Endothelial cell (in vitro differentiated cells): Measurements from ENCODE around the gene GPN2. TPM values are rescaled to one million over a fixed set of nuclear protein-coding genes. Genes with fewer than 3 reads are reported as not detected.
A peak's percentile ranks its signal among the peaks of the same experiment; 100 is the strongest.

Experiments
- DNase-seq: peaks from one replicate; pipeline ENCODE4 v3.0.0; 2021; ENCODE audit warnings: low spot score
- H3K27ac Mint-ChIP-seq: one replicate; pipeline ENCODE4 v1.8.0; 2021; ENCODE audit warnings: mixed read lengths, inconsistent platforms; ENCODE audit not compliant: unreplicated experiment
- H3K27me3 Mint-ChIP-seq: one replicate; pipeline ENCODE4 v1.8.0; 2021; ENCODE audit warnings: mild to moderate bottlenecking, moderate library complexity, mixed read lengths, inconsistent platforms; ENCODE audit not compliant: unreplicated experiment
- H3K36me3 Mint-ChIP-seq: one replicate; pipeline ENCODE4 v1.8.0; 2021; ENCODE audit warnings: mild to moderate bottlenecking, low read depth, mixed read lengths, inconsistent platforms; ENCODE audit not compliant: unreplicated experiment
- H3K4me1 Mint-ChIP-seq: one replicate; pipeline ENCODE4 v1.8.0; 2021; ENCODE audit warnings: mild to moderate bottlenecking, mixed read lengths, inconsistent platforms; ENCODE audit not compliant: unreplicated experiment
- H3K4me3 Mint-ChIP-seq: one replicate; pipeline ENCODE4 v1.8.0; 2021; ENCODE audit warnings: mild to moderate bottlenecking, mixed read lengths, inconsistent platforms; ENCODE audit not compliant: unreplicated experiment
- H3K9me3 Mint-ChIP-seq: one replicate; pipeline ENCODE4 v1.8.0; 2021; ENCODE audit warnings: mixed read lengths, inconsistent platforms; ENCODE audit not compliant: unreplicated experiment
- CTCF ChIP-seq: fragments of 200-600 bp; sonication (generic); IDR thresholded peaks from one replicate; pipeline ENCODE4 v1.5.0; 2021; ENCODE audit warnings: antibody characterized with exemption; ENCODE audit not compliant: unreplicated experiment
- total RNA-seq: library from RNA; stranded (reverse); fragmentation: NEBNext Ultra II Directional; extraction: Animal tissue kit (Norgen Biotek cat#: 25700); gene quantifications from one replicate; pipeline ENCODE4 v1.2.1, GENCODE V29; 2021; ENCODE audit not compliant: unreplicated experiment

Gene GPN2
- total RNA-seq, 1 donor from 2014 or later: 31.4 TPM

GRCh38 chr1:26921126-26921539 lies 31.1 kb upstream of the GPN2 start:
- H3K27ac Mint-ChIP-seq: peak overlapping the region; percentile 95
- H3K9me3 Mint-ChIP-seq: no peaks in the 10 kb centered on the region
- DNase-seq: no peak
- no peak for TF ChIP-seq CTCF
- H3K36me3 Mint-ChIP-seq: peaks cover 8% of the 10 kb centered on the region
- peaks cover 12% of the 10 kb centered on the region for H3K4me1 Mint-ChIP-seq
- peak overlapping the region; percentile 94 for H3K4me3 Mint-ChIP-seq
- peaks cover 6% of the 10 kb centered on the region for H3K27me3 Mint-ChIP-seq

DNA sequence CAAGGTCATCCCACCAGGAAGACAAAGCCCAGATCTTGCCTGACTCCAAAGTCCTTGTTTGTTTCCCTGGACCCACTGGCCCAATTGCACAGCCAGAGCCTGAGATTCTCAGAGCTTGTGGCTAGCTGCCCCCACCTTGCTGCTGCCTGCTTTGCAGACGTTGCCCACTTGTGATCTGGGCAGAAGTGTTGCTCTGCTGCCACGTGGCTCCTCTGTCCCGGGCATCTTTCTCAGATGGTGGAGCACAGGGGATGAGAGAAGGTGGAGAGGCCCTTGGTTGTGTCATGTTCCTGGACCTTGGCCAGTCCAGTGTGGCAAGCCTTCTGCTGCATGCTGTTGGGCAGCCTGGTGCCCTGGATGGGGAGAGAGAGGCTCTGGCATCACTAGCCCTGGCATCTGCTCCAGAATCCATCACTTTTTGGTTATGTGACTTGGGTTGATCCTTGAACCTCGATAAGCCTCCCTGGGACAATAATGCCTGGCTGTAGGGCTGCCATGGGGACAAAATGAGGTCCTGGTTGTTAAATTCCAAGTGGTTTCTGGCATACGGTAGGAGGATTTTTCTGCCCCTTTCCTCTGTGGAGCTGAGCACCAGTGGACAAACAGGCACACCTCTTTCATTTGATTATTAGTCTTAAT lies 25.2 kb upstream of the GPN2 start:
- no peak for DNase-seq
- Mint-ChIP-seq H3K27me3 (peaks cover 1% of the 10 kb centered on the region), H3K4me1 (no peaks in the 10 kb centered on the region), H3K4me3 (no peak overlapping the region), H3K27ac (no peak overlapping the region), H3K9me3 (no peaks in the 10 kb centered on the region), H3K36me3 (no peaks in the 10 kb centered on the region)
- TF ChIP-seq CTCF: no peak

- no peak for DNase-seq
- no peak for TF ChIP-seq CTCF
- no peaks in the 10 kb centered on the region for H3K9me3 Mint-ChIP-seq
- no peaks in the 10 kb centered on the region for H3K36me3 Mint-ChIP-seq
- no peaks in the 10 kb centered on the region for H3K4me1 Mint-ChIP-seq
- H3K27me3 Mint-ChIP-seq: peaks cover 3% of the 10 kb centered on the region
- H3K4me3 Mint-ChIP-seq: no peak within 1 kb of the TSS
- H3K27ac Mint-ChIP-seq: no peak within 1 kb of the TSS
Measured at GRCh38 chr1:26913754-26914619, 23.9 kb upstream of the GPN2 start, which contains the start of gene NR0B2. Gene NR0B2, minus strand, starts transcription at chr1:26913975. Its CDS starts 35 bp downstream, at chr1:26913940.

DNA sequence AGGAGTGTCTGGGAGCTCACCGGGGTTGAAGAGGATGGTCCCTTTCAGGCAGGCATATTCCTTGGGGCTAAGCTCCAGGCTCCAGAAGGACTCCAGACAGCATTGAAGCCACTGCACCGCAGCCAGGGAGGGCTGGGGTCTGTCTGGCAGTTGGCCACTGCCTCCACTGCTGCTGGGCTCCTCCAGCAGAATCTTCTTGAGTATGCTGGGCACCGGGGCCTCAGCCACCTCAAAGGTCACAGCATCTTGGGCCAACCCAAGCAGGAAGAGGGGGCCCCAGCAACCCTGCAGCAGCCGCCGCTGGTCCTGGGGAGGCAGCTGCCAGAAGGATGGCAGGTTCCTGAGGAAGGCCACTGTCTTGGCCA lies 23.3 kb upstream of the GPN2 start:
- no peak for DNase-seq
- Mint-ChIP-seq H3K36me3 (no peaks in the 10 kb centered on the region), H3K27ac (no peak overlapping the region), H3K4me1 (no peaks in the 10 kb centered on the region), H3K9me3 (no peaks in the 10 kb centered on the region), H3K27me3 (peaks cover 3% of the 10 kb centered on the region), H3K4me3 (no peak overlapping the region)
- no peak for TF ChIP-seq CTCF

GRCh38 chr1:26912147-26912490 lies 22.0 kb upstream of the GPN2 start:
- Mint-ChIP-seq H3K36me3 (no peaks in the 10 kb centered on the region), H3K4me1 (no peaks in the 10 kb centered on the region), H3K4me3 (no peak overlapping the region), H3K27ac (no peak overlapping the region), H3K9me3 (no peaks in the 10 kb centered on the region), H3K27me3 (peaks cover 6% of the 10 kb centered on the region)
- TF ChIP-seq CTCF: no peak
- DNase-seq: no peak
